COLO829 (cell line): ENCODE measurements around the gene NAA80.

Source experiments
- DNase-seq: peaks from one replicate; pipeline ENCODE4 v3.0.0; 2012; ENCODE audit warnings: low spot score

Gene NAA80

DNA sequence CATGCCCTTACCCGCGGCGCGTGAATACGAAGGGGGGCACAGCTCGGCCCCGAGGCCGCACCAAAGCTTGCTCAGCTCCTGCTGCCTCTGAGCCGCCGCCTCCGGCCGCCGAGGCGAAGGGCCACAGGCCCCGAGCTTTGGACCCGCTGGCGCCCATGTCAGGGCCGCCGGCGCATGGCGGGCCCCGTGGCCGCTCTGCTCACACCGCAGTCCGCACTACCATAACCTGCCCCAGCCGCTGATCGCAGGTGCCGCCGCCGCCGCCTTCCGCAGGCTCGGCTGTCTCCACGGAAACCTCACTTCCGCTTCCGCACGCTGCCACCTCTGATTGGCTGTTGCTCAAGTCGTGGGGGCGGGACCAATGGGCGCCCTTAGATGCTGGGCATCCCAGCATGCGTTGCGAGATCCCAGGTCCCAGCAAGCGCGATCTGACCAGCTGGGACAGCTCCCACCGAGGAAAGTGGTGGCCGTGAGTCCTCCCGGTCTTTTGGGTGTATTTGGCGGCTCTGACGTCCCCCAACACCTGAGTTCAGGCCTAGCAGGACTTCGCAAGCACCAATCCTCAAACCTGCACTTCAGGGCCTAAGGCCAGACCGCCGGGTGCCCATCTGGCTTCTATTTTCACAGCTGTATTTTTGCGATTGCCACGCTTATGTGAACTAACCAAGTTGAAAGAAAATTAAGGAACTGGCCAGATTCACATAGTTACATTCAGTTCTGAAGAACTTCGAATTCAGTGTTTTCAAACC, 28.9 kb upstream of the NAA80 start, which contains the start of gene TUSC2:
Gene TUSC2, minus strand, starts transcription at position 281 of the 749 bp plus-strand sequence. Its CDS starts 124 bp downstream, at position 157.
- DNase-seq = peak; percentile 99

DNA sequence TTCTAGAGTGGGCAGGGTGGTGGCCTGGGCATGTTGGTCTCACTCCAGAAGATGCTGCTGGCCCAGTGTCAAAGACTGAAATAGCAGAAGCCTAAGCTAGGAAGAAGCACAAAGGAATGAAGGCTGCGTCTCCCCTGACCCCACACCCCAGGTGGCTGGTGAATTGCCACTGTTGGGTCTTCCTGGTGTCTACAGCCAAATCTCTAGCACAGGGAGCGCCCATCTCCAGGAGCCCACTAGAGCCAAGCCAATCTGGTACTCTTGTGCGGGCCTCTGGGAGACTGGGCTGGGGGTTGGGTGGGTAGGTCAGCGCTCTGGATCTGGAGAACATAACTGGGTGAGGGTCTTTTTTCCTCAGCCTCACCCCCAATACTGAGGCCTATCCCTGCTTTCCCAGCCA, 27.9 kb upstream of the NAA80 start:
- no peak for DNase-seq

DNA sequence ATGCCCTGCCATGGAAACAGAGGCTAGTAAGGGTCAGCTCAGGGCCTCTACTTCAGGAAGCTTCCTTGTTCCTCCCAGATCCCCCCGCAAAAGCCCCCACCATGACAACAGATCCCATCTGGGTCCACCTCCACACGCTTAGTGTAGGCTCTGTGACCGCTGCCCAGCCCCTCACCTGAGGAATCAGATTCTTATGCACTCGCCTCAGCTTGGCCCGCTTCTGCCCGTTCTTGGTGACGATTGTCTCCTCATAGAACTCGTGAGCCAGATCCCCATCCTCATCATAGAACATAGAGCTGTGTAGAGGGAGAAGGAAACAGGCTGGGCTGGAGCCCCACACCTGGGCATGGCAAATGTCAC, 27.0 kb upstream of the NAA80 start:
- no peak for DNase-seq

DNA sequence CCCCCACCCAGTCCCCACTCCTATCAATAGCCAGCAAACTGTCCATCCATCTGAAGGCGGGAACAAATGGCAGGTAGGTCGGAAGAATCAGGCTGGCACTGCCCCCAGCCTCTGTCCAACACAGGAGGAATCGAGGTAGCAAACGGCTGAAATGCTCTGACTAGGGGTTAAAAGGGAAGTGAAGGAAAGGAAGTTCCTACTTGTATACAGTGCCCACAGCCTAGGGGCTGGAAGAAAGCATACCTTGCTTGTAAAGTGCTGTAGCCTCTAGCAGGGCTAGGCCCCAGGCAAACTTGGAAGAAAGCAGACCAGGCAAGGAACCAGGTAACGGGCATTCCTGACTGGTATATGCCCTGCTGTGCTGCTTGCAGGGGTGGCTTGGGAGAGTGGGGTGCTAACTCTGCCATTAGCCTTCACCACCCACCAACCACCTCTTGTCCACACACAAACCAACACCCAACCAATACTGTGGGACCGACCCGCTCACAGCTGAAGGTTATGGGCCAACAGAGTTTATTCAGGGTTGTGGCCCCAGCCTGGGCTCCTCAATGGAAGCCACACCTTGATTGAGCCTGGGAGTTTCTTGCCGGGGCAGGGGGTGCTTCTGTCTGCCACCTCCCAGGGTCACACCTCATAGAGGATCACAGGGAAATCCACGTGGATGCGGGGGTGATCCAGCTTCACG, 26.4 kb upstream of the NAA80 start:
- no peak for DNase-seq

GRCh38 chr3:50325113-50325480, 25.9 kb upstream of the NAA80 start:
- no peak for DNase-seq

GRCh38 chr3:50324351-50325112, 25.3 kb upstream of the NAA80 start:
- DNase-seq = peak; percentile 89

- DNase-seq = no peak
These were observed 24.5 kb upstream of the NAA80 start for GRCh38 chr3:50323614-50324199.

GRCh38 chr3:50323092-50323600, 23.9 kb upstream of the NAA80 start:
- no peak for DNase-seq

- no peak for DNase-seq
These were observed 23.3 kb upstream of the NAA80 start, which contains the start of gene HYAL2 for GRCh38 chr3:50322386-50323091. HYAL2 (minus strand) TSS chr3:50322745; CDS start chr3:50320489, 2,256 bp downstream.

- no peak for DNase-seq
These were observed 22.8 kb upstream of the NAA80 start for GRCh38 chr3:50322115-50322385.

DNA sequence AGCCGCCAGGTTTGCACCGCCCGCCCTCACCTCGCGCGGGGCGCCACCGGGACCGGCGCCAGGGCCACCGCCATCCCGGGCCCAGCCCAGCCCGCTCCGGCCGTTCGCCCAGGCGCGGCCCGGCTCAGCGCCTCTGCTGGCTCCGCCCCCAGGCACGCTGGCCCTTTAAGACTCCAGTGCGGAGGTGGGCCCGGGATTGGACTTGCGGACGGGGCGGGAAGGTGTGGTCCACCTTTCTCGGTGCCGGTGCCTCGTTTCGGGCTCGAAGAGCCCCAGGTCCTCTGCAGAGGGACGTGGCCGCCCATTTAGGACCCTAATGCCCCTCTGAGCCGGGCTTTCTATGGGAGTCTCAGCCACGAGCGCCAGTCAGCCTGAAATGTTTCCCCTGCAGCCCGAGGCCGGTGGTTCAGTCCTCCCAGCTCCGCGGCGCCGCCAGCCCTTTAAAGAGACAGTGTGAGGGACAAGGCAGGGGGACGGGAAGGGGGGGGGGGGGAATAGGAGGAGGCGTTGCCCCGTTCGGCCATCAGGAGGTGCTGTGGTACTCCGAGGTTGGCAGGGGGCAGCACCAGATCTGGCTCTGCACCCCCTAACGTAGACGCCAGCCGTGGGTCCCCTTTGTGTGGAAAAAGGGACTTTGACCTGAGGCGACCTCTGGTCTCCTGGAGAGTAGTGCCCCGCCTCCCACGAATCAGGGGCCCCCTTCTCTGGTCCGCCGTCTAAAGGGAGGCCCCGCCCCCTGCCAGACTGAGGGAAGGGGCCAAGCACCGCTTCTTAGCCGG, 22.3 kb upstream of the NAA80 start:
- DNase-seq = peak; percentile 91

DNA sequence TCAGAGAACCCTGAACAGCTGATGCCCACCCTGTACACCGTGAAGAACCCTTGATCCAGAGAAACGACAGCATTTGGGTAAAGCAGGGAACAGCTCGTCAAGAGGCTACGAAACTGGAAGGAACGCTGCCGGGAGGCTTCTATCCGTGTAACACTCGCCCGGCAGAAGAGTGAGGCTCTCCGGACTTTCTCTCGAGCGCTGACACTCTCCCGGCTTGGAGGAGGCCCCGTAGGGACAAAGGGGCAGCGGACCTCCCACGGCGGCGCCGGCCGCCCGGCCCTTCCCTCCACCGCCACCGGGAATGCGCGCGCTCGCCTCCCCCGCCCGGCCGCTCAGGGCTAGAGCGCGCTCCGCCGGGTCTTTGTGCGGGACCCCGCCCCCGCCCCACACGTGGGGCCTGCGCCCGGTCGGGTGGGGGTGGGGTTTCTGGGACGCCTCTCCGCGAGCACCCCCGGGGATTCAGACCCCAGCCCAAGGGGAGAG, 21.7 kb upstream of the NAA80 start:
- peak; percentile 54 for DNase-seq

- no peak for DNase-seq
These were observed 20.9 kb upstream of the NAA80 start for GRCh38 chr3:50319894-50320625.

DNA sequence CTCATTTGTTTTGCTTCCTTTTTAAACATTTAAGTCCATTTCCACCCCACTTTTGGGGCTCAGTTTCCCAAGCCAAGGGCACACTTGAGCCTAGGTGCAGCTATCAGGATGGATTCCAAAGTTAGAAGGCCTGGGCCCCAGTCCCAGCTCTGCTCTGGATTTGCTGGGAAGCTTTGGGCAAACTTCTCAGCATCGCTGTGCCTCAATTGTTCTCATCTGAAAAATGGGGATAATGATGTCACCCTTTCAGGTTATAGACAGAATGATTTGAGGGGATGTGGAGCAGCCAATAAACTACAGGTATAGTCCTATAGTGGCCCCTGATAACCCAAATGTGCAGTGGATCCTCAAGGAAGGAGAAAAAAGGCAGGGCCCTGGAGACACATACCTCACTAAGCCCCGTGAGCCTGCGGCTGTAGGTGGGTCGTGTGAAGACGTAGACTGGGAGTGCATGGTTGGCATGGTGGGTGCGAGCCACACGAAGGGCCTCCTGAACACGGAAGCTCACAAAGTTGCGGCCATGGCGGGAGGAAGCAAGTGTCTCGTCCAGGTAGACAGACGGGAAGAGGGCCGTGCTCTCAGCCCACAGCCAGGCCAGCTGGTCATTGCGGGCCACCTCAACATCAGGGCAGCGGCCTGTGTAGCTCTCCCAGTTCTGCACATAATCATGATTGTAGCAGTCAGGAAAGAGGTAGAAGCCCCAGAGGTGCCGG, 20.1 kb upstream of the NAA80 start:
- DNase-seq = no peak

DNA sequence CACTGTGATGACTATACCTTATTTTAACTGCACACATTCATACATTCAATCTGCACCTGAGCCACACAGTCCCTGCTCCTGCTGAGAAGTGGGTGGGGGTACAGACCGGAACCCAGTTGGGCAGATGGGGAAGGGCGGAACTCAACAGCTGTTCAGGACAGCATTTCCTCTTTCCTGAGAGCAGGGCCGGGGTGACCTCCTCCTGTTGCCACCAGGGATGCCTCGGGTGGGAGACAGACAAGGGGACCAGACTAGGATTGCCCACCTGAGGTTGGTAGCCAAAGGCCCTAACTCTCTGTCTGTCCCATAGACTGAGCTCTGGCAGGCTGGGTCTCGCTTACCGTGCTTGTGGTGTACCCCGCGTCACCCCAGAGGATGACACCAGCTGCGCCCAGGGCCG, 19.4 kb upstream of the NAA80 start:
- DNase-seq = no peak

GRCh38 chr3:50318163-50318562, 19.0 kb upstream of the NAA80 start:
- no peak for DNase-seq

- no peak for DNase-seq
These were observed 18.1 kb upstream of the NAA80 start for GRCh38 chr3:50317300-50317699.

- no peak for DNase-seq
These were observed 17.5 kb upstream of the NAA80 start for GRCh38 chr3:50316657-50317242.

DNA sequence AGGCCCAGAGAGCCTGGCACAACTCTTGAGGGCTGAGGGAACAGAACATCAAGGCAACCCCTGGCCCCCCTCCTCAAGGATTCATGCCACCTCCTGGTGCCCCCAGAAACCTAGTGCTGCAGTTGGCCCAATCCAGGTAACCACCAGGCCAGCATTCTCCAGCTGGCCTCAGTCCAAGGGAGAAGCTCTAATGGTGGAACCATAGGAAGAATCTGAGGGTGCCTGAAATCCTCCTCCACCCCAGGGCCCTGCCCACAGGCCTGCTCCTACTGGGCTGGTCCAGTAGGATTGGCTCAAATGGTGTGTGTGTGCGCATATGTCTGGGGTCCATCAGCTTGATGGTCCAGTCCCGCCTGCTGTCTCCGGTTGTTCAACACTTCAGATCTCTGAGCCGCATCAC, 15.6 kb upstream of the NAA80 start:
- DNase-seq = no peak
